Activated CD8-positive, alpha-beta T cell treated with anti-CD3 and anti-CD28 coated beads for 36 hours (primary cell): Measurements from ENCODE around the gene MCM3AP. TPM values are rescaled to one million over a fixed set of nuclear protein-coding genes. Genes with fewer than 3 reads are reported as not detected.

ENCODE experiments used
- ATAC-seq: fragments of 200-7000 bp; cut with Tn5 transposase; one replicate; pipeline ENCODE4 v1.10.0; 2021; ENCODE audit warnings: mild to moderate bottlenecking, moderate library complexity
- CTCF ChIA-PET: fragments of 350-600 bp; sonication (Branson Sonifier 250); formaldehyde crosslinking; loops from one replicate; lab custom pipeline; 2021; ENCODE audit warnings: antibody characterized with exemption; lab: Charles Lee
- POLR2A ChIA-PET: fragments of 350-600 bp; sonication (Branson Sonifier 250); formaldehyde crosslinking; loops from one replicate; lab custom pipeline; 2021; ENCODE audit warnings: antibody characterized with exemption; lab: Charles Lee
- DNase-seq: peaks from one replicate; pipeline ENCODE4 v3.0.0-alpha.2; 2020
- H3K27ac Mint-ChIP-seq: one replicate; pipeline ENCODE4 v1.8.0; 2021; ENCODE audit warnings: mild to moderate bottlenecking, mixed read lengths
- H3K27me3 Mint-ChIP-seq: one replicate; pipeline ENCODE4 v1.8.0; 2021; ENCODE audit warnings: mixed read lengths
- H3K36me3 Mint-ChIP-seq: one replicate; pipeline ENCODE4 v1.8.0; 2021; ENCODE audit warnings: low read depth, mixed read lengths
- H3K4me1 Mint-ChIP-seq: one replicate; pipeline ENCODE4 v1.8.0; 2021; ENCODE audit warnings: low read depth, mixed read lengths
- H3K4me3 Mint-ChIP-seq: one replicate; pipeline ENCODE4 v1.8.0; 2021; ENCODE audit warnings: mild to moderate bottlenecking, moderate library complexity, mixed read lengths
- H3K9me3 Mint-ChIP-seq: one replicate; pipeline ENCODE4 v1.8.0; 2021; ENCODE audit warnings: mixed read lengths
- CTCF ChIP-seq: fragments of 200-600 bp; IDR thresholded peaks from one replicate; pipeline ENCODE4 v1.8.0; 2022; ENCODE audit warnings: antibody characterized with exemption, mild to moderate bottlenecking
- intact Hi-C: fragments of 100-400 bp; cut with micrococcal nuclease; formaldehyde crosslinking; loops from one replicate; pipeline ENCODE4 v1.10.0; 2022
- total RNA-seq, 2 experiments: library from RNA; stranded (reverse); gene quantifications; one replicate each; pipeline ENCODE4 v1.2.3, GENCODE V29; 2021

The MCM3AP gene
- total RNA-seq, 2 experiments from 2014 or later, result 108 to 112 TPM

- H3K4me1 Mint-ChIP-seq, result no peaks in the 10 kb centered on the region
- no peaks in the 10 kb centered on the region for H3K9me3 Mint-ChIP-seq
- DNase-seq (no peak), ATAC-seq (no peak)
- H3K27me3 Mint-ChIP-seq, result no peaks in the 10 kb centered on the region
- intact Hi-C loops, result no loop called here
- POLR2A ChIA-PET, result no interaction called here
- no peak for TF ChIP-seq CTCF
- H3K27ac Mint-ChIP-seq, result no peak overlapping the region
- H3K4me3 Mint-ChIP-seq, result no peak overlapping the region
- H3K36me3 Mint-ChIP-seq, result no peaks in the 10 kb centered on the region
- CTCF ChIA-PET, result interaction anchor here (0.9 kb wide), 1 partner anchor 9 kb away, joined by 3 read pairs; no protein-coding TSS in a partner anchor
Observed at GRCh38 chr21:46207920-46208591, 77.4 kb downstream of the MCM3AP start.

- ChIA-PET CTCF (no interaction called here), POLR2A (no interaction called here)
- no peak overlapping the region for H3K27ac Mint-ChIP-seq
- no peaks in the 10 kb centered on the region for H3K36me3 Mint-ChIP-seq
- intact Hi-C loops, result no loop called here
- no peak for TF ChIP-seq CTCF
- H3K9me3 Mint-ChIP-seq, result no peaks in the 10 kb centered on the region
- H3K27me3 Mint-ChIP-seq, result no peaks in the 10 kb centered on the region
- no peak for ATAC-seq
- H3K4me3 Mint-ChIP-seq, result no peak overlapping the region
- no peaks in the 10 kb centered on the region for H3K4me1 Mint-ChIP-seq
- DNase-seq, result no peak
Observed at GRCh38 chr21:46207006-46207919, 78.1 kb downstream of the MCM3AP start.

DNA sequence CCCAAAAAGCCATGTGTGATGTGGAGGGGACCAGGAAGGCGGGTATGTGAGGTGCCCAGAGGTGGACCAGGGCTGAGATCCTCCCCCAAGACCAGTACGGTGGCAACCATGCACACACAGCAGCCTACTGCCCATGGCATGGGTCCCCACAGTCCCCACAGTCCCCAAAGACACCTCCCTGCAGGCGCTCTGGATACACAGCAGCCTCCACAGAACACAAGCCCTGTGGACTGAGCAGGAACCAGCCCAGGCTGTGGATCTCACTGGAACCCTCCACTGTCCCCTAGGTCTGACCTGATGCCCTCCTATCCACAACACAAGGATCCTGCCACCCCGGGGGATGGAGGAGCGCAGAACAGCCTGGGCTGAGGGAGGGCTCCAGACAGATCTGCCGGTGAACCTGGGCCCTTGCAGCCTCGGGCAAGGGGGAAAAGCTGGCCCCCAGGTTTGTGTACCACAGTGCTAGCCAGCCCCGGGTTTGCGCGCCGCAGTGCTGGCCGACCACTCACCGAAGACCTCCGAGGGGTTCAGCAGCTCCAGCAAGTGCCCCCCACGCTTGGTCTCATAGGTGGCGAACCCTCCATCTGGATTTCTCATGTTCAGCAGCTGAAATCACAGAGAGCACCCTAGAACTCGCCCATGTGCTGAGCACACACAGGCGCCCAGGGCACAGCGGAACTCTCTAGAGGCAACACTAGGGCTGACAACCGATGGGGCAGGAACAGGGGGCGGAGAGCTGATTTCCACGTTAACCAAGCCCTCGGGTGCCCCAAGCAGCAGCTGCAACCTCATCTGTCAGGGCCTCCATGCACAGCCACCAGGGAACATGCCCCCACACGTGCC is 79.0 kb downstream of the MCM3AP start:
- POLR2A ChIA-PET, result interaction anchor here (0.6 kb wide), 1 partner anchor 78 kb away, joined by 3 read pairs; no protein-coding TSS in a partner anchor
- H3K27me3 Mint-ChIP-seq, result no peaks in the 10 kb centered on the region
- no peaks in the 10 kb centered on the region for H3K9me3 Mint-ChIP-seq
- intact Hi-C loops, result no loop called here
- H3K27ac Mint-ChIP-seq, result no peak overlapping the region
- no peak for ATAC-seq
- no peak for DNase-seq
- CTCF ChIA-PET, result no interaction called here
- H3K4me3 Mint-ChIP-seq, result no peak overlapping the region
- H3K4me1 Mint-ChIP-seq, result no peaks in the 10 kb centered on the region
- no peak for TF ChIP-seq CTCF
- no peaks in the 10 kb centered on the region for H3K36me3 Mint-ChIP-seq

GRCh38 chr21:46205766-46206162 is 79.6 kb downstream of the MCM3AP start:
- no peaks in the 10 kb centered on the region for H3K4me1 Mint-ChIP-seq
- CTCF ChIA-PET, result no interaction called here
- TF ChIP-seq CTCF, result no peak
- no peaks in the 10 kb centered on the region for H3K36me3 Mint-ChIP-seq
- H3K9me3 Mint-ChIP-seq, result no peaks in the 10 kb centered on the region
- H3K4me3 Mint-ChIP-seq, result no peak overlapping the region
- ATAC-seq, result no peak
- POLR2A ChIA-PET, result interaction anchor here (0.6 kb wide), 1 partner anchor 79 kb away, joined by 3 read pairs; no protein-coding TSS in a partner anchor
- H3K27ac Mint-ChIP-seq, result no peak overlapping the region
- no peaks in the 10 kb centered on the region for H3K27me3 Mint-ChIP-seq
- intact Hi-C loops, result no loop called here
- DNase-seq, result no peak
